GM12878 (cell line): ENCODE measurements around the gene DDR1.

Source experiments
- CBX5 ChIP-seq: sonication (generic); IDR thresholded peaks from 2 replicates; pipeline ENCODE4 v1.6.1; 2016; ENCODE audit warnings: low read depth, moderate library complexity, mild to moderate bottlenecking, inconsistent platforms
- EZH2 ChIP-seq: IDR thresholded peaks from 2 replicates; pipeline ENCODE4 v1.6.1; 2012; ENCODE audit warnings: low read depth, mild to moderate bottlenecking, control low read depth, inconsistent platforms, low read length, borderline replicate concordance; ENCODE audit not compliant: control insufficient read depth
- POLR2AphosphoS2 ChIP-seq: IDR thresholded peaks from 2 replicates; pipeline ENCODE4 v1.6.1; 2011; ENCODE audit warnings: low read depth, mild to moderate bottlenecking, low read length, improper control_type of control experiment, moderate library complexity
- TAF1 ChIP-seq: IDR thresholded peaks from 2 replicates; pipeline ENCODE4 v1.6.1; 2011; ENCODE audit warnings: mild to moderate bottlenecking, low read depth, low read length, borderline replicate concordance
- ZSCAN29 ChIP-seq: fragments of 450-650 bp; IDR thresholded peaks from 2 replicates; pipeline ENCODE4 v1.6.1; 2017; ENCODE audit warnings: mild to moderate bottlenecking, moderate library complexity

DNA sequence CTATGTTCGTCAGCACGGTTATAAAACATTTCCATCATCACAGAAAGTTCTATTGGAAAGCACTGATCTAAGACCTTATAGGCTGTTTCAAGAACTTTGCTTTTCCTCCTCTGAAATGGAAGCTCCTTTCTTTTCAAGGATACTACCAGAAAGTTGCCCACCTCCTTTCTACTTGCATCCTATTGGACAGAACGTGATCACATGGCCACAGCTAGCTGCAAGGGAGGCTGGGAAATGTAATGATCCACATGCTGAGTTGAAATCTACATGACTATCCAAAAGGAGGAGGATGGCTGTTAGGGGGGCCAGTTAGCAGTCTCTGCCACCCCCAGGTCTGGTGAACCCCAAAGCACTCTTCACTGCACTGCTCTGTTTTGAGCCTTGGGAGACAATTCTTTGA, 44.4 kb downstream of the DDR1 start:
- no peak for TF ChIP-seq ZSCAN29
- no peak for TF ChIP-seq EZH2
- no peak for TF ChIP-seq POLR2AphosphoS2
- TF ChIP-seq TAF1, result no peak
- no peak for TF ChIP-seq CBX5
